Activated gamma-delta T cell treated with anti-CD3 and anti-CD28 coated beads, Interleukin-2, amount 50 U/mL, for 16 hours (primary cell): ENCODE data around the gene ADGRB3.
"Not testable (repeated sequence)": the region's sequence is repeated elsewhere in the genome, so short reads cannot be mapped to it uniquely, and the experiment has no call there.

Source experiments
- DNase-seq: peaks from one replicate; pipeline ENCODE4 v3.0.0-alpha.2; 2020; ENCODE audit warnings: low read depth

Gene ADGRB3

DNA sequence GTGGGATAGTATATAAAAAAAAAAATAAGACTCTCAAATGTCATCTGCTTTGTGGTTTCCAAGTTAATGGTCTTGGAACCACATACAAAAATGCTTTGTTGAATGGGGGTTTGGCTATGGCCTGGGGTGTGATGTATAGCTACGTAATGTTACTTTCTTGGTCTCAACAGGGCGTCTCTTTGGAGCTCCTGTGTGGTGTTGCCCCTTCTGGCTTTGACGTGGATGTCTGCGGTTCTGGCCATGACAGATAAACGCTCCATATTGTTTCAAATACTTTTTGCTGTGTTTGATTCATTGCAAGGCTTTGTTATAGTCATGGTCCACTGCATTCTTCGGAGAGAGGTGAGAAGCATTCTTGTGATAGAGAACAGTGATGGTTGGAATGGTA lies 704.1 kb downstream of the ADGRB3 start:
- DNase-seq, result no peak

DNA sequence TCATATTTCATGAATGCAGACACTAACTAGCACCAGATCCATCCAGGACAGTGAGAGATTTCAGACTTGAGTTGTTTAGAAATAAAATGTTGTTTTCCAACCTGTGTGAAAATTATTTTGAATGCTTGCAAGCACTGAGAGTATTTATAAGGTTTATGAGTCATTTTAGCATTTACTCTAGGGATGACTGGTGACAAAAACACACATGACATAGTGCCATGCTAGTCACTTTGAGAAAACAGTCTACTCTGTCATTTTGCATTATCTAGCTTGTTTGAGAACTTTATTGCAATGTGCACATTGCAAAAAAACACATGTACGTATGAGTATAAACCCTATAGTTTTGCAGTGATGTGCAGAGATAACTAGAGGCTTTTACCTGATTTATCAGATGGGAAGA lies 705.1 kb downstream of the ADGRB3 start:
- DNase-seq, result no peak

DNA sequence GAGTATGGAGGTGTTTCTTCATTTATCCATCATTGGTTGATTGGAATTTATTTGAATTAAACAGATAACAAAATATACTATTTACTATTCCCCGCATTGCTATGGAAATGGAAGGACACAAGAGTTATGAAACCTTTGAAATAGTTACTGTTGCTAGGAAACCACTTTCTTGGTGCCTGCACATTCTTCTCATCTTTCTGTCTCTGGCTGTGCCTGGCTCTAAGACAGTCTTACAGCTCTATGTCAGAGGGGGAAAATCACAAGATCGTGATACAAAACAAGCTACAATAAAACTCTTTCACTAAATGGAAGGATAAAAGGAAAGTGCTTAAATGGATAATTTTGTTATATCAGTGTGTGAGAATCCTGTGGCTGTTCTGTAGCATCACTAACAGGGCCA lies 708.8 kb downstream of the ADGRB3 start:
- no peak for DNase-seq

DNA sequence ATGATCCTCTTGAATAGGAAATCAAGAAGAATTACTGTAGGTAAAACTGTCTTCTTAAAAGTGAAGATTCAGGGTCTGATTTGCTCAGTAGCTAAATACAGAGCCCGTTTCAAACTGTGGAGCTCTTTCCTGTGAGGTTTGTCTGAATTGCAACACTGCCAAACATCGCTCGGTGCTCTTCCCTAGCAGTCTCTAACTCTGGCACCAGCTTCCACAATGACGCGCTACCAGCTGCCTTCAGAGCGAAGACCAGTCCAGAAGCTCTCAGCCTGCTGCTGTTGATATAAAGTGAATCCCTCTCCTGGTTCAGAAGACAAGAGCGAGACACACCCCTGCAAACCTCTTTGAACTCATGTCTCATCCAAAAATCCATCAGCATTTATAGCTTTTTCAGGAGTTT lies 714.7 kb downstream of the ADGRB3 start:
- DNase-seq, result no peak

DNA sequence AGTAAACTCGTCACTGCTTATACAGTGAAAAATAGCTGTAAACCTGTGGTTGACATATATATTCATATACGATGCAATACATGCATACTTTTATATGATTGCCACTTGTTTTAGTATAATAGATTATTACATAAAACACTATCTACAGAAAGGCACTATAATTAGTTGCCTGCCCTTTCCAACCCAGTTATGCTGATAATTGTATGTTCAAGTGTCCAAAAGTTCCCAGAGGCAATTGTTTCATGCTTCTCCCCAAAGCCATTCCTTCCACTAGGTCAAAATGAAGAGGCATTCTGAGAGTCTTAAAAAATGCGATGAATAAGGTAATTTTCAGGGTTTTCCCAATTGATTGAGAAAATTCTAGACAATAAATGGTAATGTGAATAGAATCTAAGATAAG lies 727.1 kb downstream of the ADGRB3 start:
- no peak for DNase-seq

DNA sequence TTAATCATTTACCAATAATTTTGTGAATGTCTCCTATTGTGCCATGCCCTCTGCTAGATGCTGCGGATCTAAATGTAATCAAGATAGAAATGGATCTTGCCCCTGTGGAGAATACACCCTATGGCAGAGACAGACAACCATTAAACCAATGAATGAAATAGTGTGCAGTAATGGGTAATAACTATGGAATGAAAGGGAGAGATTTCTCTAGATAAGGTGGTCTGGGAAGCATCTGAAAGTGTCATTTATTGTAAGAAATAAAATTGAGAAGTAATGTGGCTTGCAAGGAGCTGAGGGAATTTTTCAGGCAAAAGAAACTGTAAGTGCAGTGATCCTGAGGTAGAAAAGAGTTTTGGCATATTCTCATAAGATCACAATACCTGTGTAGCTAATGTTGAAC lies 731.7 kb downstream of the ADGRB3 start:
- no peak for DNase-seq

DNA sequence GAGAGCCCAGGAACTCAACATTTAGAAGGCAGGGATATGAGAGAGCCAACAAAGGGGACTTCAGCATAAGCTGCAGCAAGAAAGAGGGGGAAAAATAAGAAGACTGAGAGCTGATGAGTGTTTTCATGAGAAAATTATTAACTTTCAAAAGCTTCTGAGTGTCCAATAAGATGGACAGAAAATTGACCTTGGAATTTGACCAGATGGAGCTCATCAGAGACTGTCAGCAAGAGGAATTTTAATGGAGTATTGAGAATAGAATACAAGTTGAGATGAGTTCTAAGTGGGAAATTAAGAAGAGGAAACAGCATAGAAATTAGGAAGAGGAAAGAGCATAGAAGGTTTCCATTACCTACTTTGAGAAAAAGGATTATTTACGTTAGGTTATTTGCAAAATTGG lies 733.5 kb downstream of the ADGRB3 start:
- no peak for DNase-seq

DNA sequence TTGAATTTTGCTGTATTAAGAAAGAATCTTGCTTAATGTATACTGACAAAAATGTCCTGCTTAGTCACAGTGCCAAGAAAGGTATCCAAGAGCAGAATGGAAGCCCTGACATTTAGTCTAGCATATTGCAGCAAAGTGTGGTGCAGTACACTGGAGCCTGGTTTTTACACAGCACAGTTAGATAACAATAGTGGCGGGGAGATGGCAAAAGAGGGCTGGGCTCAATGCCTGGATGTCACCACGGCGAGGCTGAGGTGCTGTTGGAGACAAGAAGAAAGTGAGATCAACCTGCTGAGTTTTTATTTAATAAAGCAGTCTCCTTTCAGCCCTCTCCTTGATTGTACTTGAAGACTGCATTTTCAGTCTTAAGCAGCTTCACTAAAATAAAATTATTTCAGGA lies 735.7 kb downstream of the ADGRB3 start:
- no peak for DNase-seq

DNA sequence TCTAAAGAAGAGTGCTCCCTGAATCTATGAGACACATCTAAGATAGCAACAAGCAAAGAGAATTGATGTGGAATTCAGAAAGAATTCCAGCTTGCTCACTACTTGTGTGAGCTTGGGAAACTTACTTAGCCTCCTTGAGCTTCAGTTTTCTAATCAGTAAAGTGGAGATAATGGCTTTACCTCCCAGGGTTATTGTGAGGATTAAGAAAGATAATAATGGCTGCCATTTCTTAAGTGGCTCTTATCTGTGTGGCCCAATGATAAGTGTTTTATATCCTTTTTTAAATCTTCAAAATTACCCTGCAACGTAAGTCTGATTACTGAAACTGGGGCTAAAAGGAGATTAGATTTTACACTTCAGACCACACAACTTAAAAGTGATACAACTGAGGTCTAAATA lies 743.2 kb downstream of the ADGRB3 start:
- no peak for DNase-seq

DNA sequence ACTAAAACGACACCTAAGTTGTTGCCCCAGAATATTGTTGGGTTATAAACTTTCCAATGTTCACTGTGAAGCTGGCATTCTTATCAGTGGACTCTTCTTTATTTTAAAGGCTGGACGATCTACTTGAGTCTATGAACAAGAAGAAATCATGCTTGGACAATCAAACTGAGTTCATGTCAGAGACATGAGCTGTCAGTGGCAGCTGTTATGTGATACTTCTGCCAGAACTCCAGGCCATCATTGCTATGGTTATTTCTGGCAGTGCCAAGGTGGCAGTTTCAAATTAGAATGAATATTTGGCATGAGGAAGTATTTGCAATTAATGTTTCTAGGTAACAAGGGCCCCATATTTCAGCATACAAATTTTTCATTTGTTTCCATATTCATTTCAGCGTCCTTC lies 744.4 kb downstream of the ADGRB3 start:
- no peak for DNase-seq

DNA sequence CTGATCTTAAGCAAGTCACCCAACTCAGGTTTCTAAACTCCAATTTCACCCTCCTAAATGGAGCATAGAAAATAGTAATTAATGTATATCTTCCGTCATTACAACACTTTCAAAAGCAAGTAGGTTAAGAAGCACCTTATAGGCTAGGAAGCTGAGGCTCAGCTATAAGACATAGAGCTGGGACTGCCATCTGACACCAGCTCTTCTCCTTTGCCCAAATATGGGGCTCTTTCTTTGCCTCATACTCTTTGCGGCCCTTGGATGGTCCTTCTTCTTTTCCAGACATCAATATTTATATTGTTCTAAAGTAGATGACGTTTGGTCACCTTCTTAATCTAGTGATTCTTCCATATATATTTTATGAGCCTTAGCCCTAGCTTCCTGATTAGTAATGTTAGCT lies 748.5 kb downstream of the ADGRB3 start:
- no peak for DNase-seq

DNA sequence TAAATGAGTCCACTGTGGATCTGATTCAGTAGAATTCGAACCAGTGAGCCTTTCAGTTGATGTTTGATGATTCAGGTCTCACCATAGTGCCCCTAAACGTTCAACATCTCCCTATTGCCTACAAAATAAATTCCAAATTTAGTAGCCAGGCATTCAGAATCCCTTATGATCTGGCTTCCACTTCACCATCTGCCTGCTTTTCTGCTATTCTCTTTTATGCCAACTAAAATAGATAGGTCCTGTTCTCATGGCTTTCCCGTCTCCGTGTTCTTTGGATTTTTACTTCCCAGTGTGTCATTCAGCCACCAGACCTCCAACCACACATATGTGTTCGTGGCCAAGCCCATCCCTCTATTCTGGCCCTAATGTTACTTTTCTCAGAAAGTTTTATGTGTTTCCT lies 751.3 kb downstream of the ADGRB3 start:
- no peak for DNase-seq

DNA sequence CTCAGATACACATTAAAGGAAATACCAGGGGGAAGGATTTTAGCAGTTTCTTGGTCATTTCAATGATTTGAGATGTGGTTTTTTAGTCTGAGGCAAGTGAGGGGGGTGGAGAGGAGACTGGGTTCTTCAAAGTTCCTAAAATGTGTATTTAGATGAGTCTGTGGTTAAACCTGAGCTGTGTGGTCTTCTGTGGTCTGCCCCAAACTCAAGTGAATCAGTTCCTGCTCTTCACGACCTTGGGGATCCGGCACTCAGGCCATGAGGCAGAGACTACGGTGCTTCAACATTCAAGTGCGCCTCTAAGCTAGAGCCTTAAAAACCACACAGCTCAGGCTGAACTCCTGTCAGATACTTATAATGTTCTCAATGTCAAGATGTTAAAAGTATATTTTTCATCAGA lies 755.0 kb downstream of the ADGRB3 start:
- DNase-seq, result no peak

DNA sequence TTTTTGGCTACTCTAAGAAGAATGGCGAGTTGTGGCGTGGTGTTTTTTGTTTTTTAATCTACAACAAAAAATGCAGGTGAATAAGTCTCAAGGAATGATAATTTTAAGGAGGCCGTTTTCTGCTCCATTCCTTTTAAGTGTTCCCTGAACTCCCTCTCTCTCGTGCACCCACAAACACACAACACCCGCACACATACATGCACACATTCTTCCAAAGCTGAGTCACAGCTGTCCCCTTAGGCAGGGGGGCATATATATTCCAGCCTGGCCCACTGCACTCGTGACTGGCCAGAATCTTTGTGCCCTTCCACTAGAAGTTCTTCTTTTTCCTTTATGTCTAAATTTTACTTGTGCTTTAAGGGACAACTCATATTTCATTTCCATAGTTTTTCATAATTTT lies 756.0 kb downstream of the ADGRB3 start:
- no peak for DNase-seq

DNA sequence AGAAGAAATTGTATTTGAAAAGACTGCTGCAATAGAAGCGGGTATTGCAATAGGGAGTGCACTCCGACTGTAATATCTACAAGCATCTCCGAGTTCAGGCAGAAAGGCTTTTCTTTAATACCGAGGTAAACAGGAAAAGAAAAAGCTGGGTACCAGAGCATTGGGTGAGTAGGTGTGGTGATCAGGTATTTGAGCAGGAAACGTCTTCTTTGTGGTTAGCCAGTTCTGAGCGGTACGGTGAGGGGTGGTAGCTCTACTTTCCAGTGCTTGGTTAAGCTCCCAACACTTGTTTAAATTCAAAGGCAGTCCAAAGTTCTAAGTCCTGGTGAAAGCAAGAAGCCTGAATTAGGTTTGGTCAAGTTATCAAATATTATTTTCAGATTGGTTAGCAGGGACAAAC lies 757.7 kb downstream of the ADGRB3 start:
- no peak for DNase-seq

DNA sequence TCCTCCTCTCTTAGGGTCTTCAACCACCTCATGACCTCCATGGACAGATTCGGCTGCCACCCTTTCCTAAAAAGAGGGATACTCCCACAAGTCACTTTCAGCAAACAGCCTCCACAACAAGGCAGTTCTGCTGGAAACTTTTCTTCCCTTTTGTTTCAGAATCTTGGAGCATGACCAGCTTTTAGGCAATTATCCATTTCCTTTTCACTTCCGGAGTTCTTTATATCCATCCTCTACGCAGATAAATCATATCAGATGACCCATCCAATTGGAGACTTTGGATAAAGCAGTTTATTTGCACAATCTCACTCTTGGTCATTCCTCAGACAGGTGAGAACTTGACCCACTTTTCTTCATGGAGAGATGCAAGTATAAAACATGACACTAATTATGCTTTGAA lies 763.2 kb downstream of the ADGRB3 start:
- DNase-seq, result no peak

DNA sequence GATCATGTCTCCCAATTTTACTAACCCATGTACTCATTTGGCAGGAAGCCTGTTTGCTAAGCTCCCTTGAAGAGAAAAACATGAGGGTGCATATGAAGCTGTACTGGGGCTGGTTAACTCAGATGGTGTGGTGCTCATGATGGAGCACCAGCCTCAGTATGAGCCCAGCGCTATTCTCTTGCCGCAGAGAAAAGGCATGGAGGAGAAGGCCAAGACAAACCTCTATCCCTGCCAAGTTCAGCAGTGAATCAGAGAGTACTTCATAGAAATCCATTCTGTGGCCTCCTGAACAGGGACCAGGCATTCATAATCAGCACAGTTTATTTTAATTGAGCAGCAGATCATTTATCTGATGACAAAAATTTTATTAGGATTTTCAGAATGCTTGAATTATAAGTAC lies 763.6 kb downstream of the ADGRB3 start:
- no peak for DNase-seq

DNA sequence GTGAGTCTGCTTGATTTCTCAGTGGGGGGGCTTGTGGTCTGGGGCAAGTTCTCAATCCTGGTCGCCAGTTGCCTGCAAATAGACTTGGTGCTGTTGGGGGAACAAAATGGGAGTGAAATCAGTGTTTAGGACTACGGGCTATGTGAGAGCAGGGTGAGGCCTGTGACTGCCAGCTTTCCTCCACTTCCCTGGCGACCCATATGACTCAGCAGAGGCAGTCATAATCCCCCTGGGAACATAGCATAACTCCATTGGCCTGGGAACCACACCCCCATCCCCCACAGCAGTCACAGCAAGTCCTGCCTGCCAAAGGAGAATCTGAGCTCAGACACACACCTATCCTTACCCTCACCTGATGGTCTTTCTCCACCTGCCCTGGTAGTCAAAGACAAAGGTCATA lies 773.8 kb downstream of the ADGRB3 start:
- no peak for DNase-seq

DNA sequence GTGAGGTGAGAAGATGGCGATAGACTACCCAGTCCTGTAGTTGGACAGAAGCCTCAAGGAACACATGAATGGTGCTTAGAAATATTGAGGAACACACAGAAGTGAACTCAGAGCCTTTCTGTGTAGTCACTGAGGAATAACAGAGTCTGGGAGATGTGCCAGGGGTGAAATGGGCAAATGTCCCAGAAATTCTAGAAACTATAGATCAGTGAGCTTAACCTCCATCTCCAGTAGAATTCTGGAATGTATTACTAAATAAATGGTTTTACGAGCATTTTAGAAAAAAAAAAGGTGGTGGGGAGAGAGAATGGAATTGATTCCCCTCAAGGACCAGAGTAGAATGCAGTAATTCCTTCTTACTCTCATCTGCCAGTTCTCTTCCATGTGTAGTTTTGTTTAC lies 781.7 kb downstream of the ADGRB3 start:
- DNase-seq, result no peak

DNA sequence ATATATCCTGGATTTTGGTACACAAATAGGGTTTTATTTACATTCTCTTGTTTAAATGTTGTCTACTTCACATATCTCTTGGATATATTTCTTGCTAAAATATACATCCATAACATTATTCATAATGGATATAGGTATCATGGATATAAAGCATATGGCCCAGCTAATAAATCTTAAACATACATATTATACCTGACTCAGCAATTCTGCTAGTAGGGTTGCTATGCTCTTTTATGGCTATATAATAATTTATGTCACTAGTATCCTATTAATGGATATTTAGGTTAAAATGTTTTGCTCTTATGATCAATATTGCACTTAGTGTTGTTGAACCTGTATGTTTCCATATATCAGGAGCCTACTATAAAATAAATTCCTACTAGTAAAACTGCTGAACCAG lies 786.2 kb downstream of the ADGRB3 start:
- no peak for DNase-seq

DNA sequence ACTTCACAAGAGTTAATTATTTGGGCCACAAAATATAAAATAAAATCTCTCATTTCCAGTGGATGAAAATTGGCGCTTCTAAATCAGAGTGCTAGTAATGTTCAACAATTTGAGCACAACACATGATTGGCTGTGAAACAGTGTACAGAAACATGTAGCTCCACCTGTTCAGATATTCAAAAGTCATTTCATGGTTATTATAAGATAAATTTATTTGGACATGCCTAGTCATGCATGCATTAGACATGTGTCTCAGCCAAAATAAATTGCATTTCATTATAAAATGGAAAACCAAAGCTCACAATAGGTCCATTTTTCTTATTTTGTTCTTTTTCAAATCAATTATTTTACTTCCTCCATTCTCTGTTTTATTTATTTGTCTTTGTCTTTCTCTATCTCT lies 786.9 kb downstream of the ADGRB3 start:
- DNase-seq, result no peak

DNA sequence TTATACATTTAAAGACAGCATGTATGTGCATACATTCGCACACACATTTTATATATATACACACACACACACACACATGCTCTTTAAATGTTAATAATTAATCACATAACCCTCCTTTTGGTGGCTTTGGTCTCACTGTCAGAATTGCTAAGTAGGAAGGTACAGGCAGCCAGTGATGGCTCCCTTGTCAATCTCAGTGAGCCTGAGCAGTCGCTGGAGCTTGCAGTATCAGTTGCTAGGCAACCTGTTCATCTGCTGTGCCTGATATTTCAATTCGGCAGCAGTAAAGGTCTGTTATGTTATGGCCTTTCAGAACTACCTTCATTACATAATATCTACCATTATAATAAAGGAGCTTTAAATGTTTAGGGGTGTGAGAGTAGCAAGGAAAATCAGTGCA lies 787.4 kb downstream of the ADGRB3 start:
- DNase-seq, result no peak

DNA sequence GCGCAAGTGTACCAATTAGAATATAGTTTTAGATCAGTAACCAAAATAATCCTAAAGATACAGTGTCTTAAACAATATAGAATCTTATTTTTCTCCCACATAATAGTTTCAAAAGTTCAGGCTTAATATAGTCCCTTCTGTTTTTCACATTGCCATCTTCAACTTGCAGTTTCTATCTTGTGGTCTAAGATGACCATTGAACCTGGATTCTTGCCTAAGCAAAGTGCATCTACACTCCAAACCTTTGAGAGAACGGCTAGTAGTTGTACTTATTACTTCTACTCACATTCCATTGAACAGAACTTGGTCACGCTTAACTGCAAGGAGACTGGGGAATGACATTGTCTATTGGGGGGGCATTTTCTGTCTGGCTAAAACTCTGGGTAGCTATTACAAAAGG lies 788.7 kb downstream of the ADGRB3 start:
- DNase-seq, result no peak

DNA sequence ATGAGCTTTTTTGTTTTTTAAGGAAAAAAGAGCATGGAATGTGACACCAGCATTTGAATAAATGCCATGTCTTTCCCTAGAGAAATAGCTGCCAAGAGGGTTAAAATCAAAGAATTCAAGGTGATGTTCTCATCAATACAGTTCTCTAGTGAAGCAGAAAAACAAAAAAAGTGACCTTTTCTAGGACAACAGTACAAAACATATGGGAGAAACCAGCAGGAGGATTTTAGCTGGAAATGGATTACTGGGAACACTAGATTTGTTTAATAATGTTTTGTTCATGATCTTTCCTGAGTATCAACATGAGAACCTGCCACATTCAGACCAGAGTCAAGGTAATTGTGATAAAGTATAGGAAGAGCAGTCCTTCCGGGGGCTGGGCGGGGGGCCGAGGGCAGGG lies 789.5 kb downstream of the ADGRB3 start:
- no peak for DNase-seq

DNA sequence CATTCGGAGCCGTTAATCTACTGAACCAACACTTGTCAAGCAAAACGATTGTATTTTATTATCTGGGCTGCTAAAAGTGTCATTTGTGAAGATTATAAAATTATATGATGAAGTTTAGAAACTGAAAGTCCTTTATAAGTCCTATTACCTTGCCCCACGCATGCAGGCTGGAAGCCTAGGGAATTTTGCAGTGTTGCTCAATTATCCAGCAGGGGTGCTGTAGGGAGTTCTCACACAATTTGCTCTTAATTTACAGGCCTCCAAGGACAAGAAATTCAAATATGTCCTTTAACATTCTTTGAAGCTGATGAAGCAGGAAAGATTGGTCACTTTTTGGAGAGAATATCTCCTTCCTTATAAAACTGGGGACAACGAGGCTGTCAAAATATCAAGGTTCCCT lies 792.8 kb downstream of the ADGRB3 start:
- no peak for DNase-seq

DNA sequence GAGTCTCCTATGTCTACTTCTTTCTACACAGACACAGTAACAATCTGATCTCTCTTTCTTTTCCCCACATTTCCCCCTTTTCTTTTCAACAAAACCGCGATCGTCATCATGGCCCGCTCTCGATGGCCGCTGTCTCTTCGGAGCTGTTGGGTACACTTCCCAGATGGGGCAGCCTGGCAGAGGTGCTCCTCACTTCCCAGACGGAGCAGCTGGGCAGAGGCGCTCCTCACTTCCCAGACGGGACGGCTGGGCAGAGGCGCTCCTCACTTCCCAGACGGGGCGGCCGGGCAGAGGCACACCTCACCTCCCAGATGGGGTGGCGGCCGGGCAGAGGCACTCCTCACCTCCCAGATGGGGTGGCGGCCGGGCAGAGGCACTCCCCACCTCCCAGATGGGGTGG lies 797.1 kb downstream of the ADGRB3 start:
- not testable (repeated sequence) for DNase-seq
